H1 (cell line): Measurements from ENCODE around the gene SGSH. TPM values are rescaled to one million over a fixed set of nuclear protein-coding genes. Genes with fewer than 3 reads are reported as not detected.

Experiments used
- CTCF ChIA-PET: fragments of 300-600 bp; sonication (Branson Sonifier 250); formaldehyde crosslinking; loops from one replicate; lab custom pipeline; 2021; ENCODE audit not compliant: partially characterized antibody; lab: Charles Lee
- POLR2A ChIA-PET: fragments of 300-600 bp; sonication (Branson Sonifier 250); formaldehyde crosslinking; loops from one replicate; lab custom pipeline; 2021; ENCODE audit warnings: inconsistent platforms; ENCODE audit not compliant: partially characterized antibody; lab: Charles Lee
- DNase-seq, 2 experiments: peaks; one replicate each; pipeline versions ENCODE4 v3.0.0 to v3.0.0-alpha.2; 2010 to 2022; ENCODE audit warnings: low spot score in 2 of 2, low read depth in 1 of 2, mixed read lengths in 1 of 2
- FAIRE-seq: peaks from 2 replicates; lab custom pipeline; 2011; peaks lifted over from hg19 to GRCh38; lab: Jason Lieb, UNC
- H2AFZ ChIP-seq: 2 replicates; pipeline ENCODE4 v1.8.1; 2012; ENCODE audit warnings: low read length, inconsistent platforms
- H2AK5ac ChIP-seq: 2 replicates; pipeline ENCODE4 v1.6.1; 2013; ENCODE audit warnings: low read depth, low read length
- H2BK120ac ChIP-seq: replicated peaks from 2 replicates; pipeline ENCODE3; 2013; ENCODE audit warnings: low read depth, low read length, inconsistent platforms
- H2BK12ac ChIP-seq: 2 replicates; pipeline ENCODE4 v1.6.1; 2013; ENCODE audit warnings: low read depth, low read length
- H2BK15ac ChIP-seq: 2 replicates; pipeline ENCODE4 v1.6.1; 2013; ENCODE audit warnings: low read length
- H2BK20ac ChIP-seq: 2 replicates; pipeline ENCODE4 v1.6.1; 2013; ENCODE audit warnings: low read length
- H2BK5ac ChIP-seq: 2 replicates; pipeline ENCODE4 v1.6.1; 2013; ENCODE audit warnings: low read depth, low read length
- H3K14ac ChIP-seq: 2 replicates; pipeline ENCODE4 v1.6.1; 2013; ENCODE audit warnings: inconsistent platforms; ENCODE audit not compliant: insufficient read length
- H3K18ac ChIP-seq: 2 replicates; pipeline ENCODE4 v1.6.1; 2013; ENCODE audit warnings: low read length; ENCODE audit errors: extremely low read depth
- H3K23ac ChIP-seq: 2 replicates; pipeline ENCODE4 v1.6.1; 2013; ENCODE audit warnings: inconsistent platforms; ENCODE audit not compliant: insufficient read length
- H3K23me2 ChIP-seq: 2 replicates; pipeline ENCODE4 v1.6.1; 2013; ENCODE audit warnings: low read depth, low read length
- H3K27ac ChIP-seq: 2 replicates; pipeline ENCODE4 v1.6.1; 2011; ENCODE audit warnings: low read depth, low read length, inconsistent platforms
- H3K27me3 ChIP-seq, 4 experiments: replicated peaks in 1 of 4; 1 replicate in 1 of 4; 2 replicates in 3 of 4; pipeline versions ENCODE4 v1.6.1 to v1.8.1; 2011 to 2013; ENCODE audit warnings: low read length in 3 of 4, mild to moderate bottlenecking in 3 of 4, inconsistent platforms in 2 of 4, mixed read lengths in 2 of 4, moderate library complexity in 1 of 4; ENCODE audit not compliant: control insufficient read depth in 3 of 4, insufficient read depth in 3 of 4; ENCODE audit errors: extremely low read depth in 1 of 4
- H3K36me3 ChIP-seq, 4 experiments: 2 replicates each; pipeline versions ENCODE4 v1.6.1 to v1.8.1; 2011 to 2013; ENCODE audit warnings: mild to moderate bottlenecking in 4 of 4, low read length in 3 of 4, moderate library complexity in 2 of 4, control low read depth in 1 of 4, inconsistent platforms in 1 of 4; ENCODE audit not compliant: insufficient read depth in 4 of 4, control insufficient read depth in 2 of 4
- H3K4ac ChIP-seq: replicated peaks from 2 replicates; pipeline ENCODE3; 2013; ENCODE audit warnings: low read length, low read depth, mixed read lengths, inconsistent platforms; ENCODE audit not compliant: insufficient read length
- H3K4me1 ChIP-seq, 4 experiments: replicated peaks in 1 of 4; 1 replicate in 1 of 4; 2 replicates in 3 of 4; pipeline versions ENCODE4 v1.6.1 to v1.8.1; 2011 to 2013; ENCODE audit warnings: low read length in 3 of 4, inconsistent platforms in 2 of 4, mixed read lengths in 1 of 4; ENCODE audit not compliant: insufficient read depth in 4 of 4, control insufficient read depth in 3 of 4
- H3K4me2 ChIP-seq, 2 experiments: 2 replicates each; pipeline versions ENCODE4 v1.6.1 to v1.8.1; 2011 to 2013; ENCODE audit warnings: low read depth in 2 of 2, low read length in 2 of 2, control low read depth in 1 of 2, inconsistent platforms in 1 of 2, mild to moderate bottlenecking in 1 of 2; ENCODE audit not compliant: insufficient read depth in 1 of 2
- H3K4me3 ChIP-seq, 4 experiments: fragments of 200-600, 300-600 bp in 1 of 4; sonication (generic), shearing (Covaris generic), sonication (Bioruptor Twin) in 1 of 4; 2 replicates each; pipeline versions ENCODE4 v1.5.1 to v1.8.1; 2011 to 2016; ENCODE audit warnings: low read length in 4 of 4, low read depth in 3 of 4, control low read depth in 2 of 4, inconsistent platforms in 2 of 4, mild to moderate bottlenecking in 2 of 4, mixed read lengths in 1 of 4, moderate library complexity in 1 of 4; ENCODE audit not compliant: insufficient read depth in 2 of 4; ENCODE audit errors: extremely low read depth in 1 of 4
- H3K56ac ChIP-seq: replicated peaks from 2 replicates; pipeline ENCODE3; 2013; ENCODE audit warnings: low read depth, mild to moderate bottlenecking, mixed read lengths, low read length, inconsistent platforms; ENCODE audit not compliant: insufficient read length
- H3K79me1 ChIP-seq: 2 replicates; pipeline ENCODE4 v1.6.1; 2013; ENCODE audit warnings: low read depth, low read length, control low read depth
- H3K79me2 ChIP-seq, 2 experiments: 2 replicates each; pipeline versions ENCODE4 v1.6.1 to v1.8.1; 2012 to 2013; ENCODE audit warnings: low read length in 2 of 2, mild to moderate bottlenecking in 2 of 2, inconsistent platforms in 1 of 2; ENCODE audit not compliant: insufficient read depth in 2 of 2, control insufficient read depth in 1 of 2
- H3K9ac ChIP-seq, 4 experiments: replicated peaks in 1 of 4; 1 replicate in 1 of 4; 2 replicates in 3 of 4; pipeline versions ENCODE4 v1.6.1 to v1.8.1; 2011 to 2013; ENCODE audit warnings: low read depth in 3 of 4, low read length in 3 of 4, control low read depth in 2 of 4, mild to moderate bottlenecking in 2 of 4, moderate library complexity in 2 of 4, inconsistent platforms in 1 of 4; ENCODE audit errors: extremely low read depth in 1 of 4
- H3K9me3 ChIP-seq, 2 experiments: 2 replicates each; pipeline versions ENCODE4 v1.6.1 to v1.8.1; 2012 to 2013; ENCODE audit warnings: mild to moderate bottlenecking in 2 of 2, moderate library complexity in 2 of 2, control low read depth in 1 of 2, inconsistent platforms in 1 of 2, low read depth in 1 of 2, low read length in 1 of 2, mixed read lengths in 1 of 2; ENCODE audit not compliant: insufficient read depth in 2 of 2
- H4K20me1 ChIP-seq, 2 experiments: replicated peaks in 1 of 2; 2 replicates each; pipeline versions ENCODE3 to v1.8.1; 2011 to 2013; ENCODE audit warnings: inconsistent platforms in 2 of 2, low read length in 2 of 2, mild to moderate bottlenecking in 1 of 2; ENCODE audit not compliant: insufficient read depth in 2 of 2, control insufficient read depth in 1 of 2
- H4K5ac ChIP-seq: 2 replicates; pipeline ENCODE4 v1.6.1; 2013; ENCODE audit warnings: low read length, low read depth, mixed read lengths, inconsistent platforms; ENCODE audit not compliant: insufficient read length
- H4K8ac ChIP-seq: 2 replicates; pipeline ENCODE4 v1.8.0; 2013; ENCODE audit warnings: mild to moderate bottlenecking, moderate library complexity, low read length, inconsistent platforms; ENCODE audit not compliant: insufficient read depth; ENCODE audit errors: extremely low read depth
- H4K91ac ChIP-seq: replicated peaks from 2 replicates; pipeline ENCODE3; 2013; ENCODE audit warnings: low read length, mixed read lengths, inconsistent platforms; ENCODE audit not compliant: insufficient read length
- BACH1 ChIP-seq: IDR thresholded peaks from 2 replicates; pipeline ENCODE4 v1.6.1; 2012; ENCODE audit warnings: low read length, improper control_type of control experiment
- CBX5 ChIP-seq: fragments of 300-800, 300-1000 bp; sonication (generic); IDR thresholded peaks from 2 replicates; pipeline ENCODE4 v1.7.1; 2016; ENCODE audit warnings: antibody characterized with exemption, low read length, low read depth
- CEBPB ChIP-seq: IDR thresholded peaks from 2 replicates; pipeline ENCODE4 v1.6.1; 2012; ENCODE audit warnings: low read depth, low read length
- EGR1 ChIP-seq: IDR thresholded peaks from 2 replicates; pipeline ENCODE4 v1.6.1; 2011; ENCODE audit warnings: low read depth, low read length, borderline replicate concordance
- HDAC2 ChIP-seq, 2 experiments: fragments of 300-600 bp in 1 of 2; sonication (generic) in 1 of 2; IDR thresholded peaks; 2 replicates each; pipeline ENCODE4 v1.6.1; 2011 to 2012; ENCODE audit warnings: low read depth in 2 of 2, low read length in 2 of 2, mild to moderate bottlenecking in 2 of 2, moderate library complexity in 2 of 2, borderline replicate concordance in 1 of 2, inconsistent platforms in 1 of 2
- JUND ChIP-seq: IDR thresholded peaks from 2 replicates; pipeline ENCODE4 v1.6.1; 2011; ENCODE audit warnings: mild to moderate bottlenecking, improper control_type of control experiment, low read length
- MAFK ChIP-seq: IDR thresholded peaks from 2 replicates; pipeline ENCODE4 v1.6.1; 2012; ENCODE audit warnings: low read depth, mild to moderate bottlenecking, improper control_type of control experiment, low read length
- NANOG ChIP-seq: IDR thresholded peaks from 2 replicates; pipeline ENCODE4 v1.6.1; 2011; ENCODE audit warnings: low read length, low read depth, mild to moderate bottlenecking, inconsistent platforms; ENCODE audit not compliant: insufficient read depth, poor library complexity, severe bottlenecking
- POLR2AphosphoS5 ChIP-seq: IDR thresholded peaks from 2 replicates; pipeline ENCODE4 v1.6.1; 2011; ENCODE audit warnings: low read depth, low read length
- TCF12 ChIP-seq: IDR thresholded peaks from 2 replicates; pipeline ENCODE4 v1.6.1; 2011; ENCODE audit warnings: low read depth, mild to moderate bottlenecking, low read length
- ZNF274 ChIP-seq: IDR thresholded peaks from 2 replicates; pipeline ENCODE4 v1.7.0; 2012; ENCODE audit warnings: low read length, borderline replicate concordance; ENCODE audit errors: extremely low read depth
- WGBS, 2 experiments: shearing (Covaris generic) in 1 of 2; methylation state at CpG; one replicate each; pipeline versions ENCODE4 v1.1.6 to v1.1.7; 2013 to 2015; ENCODE audit warnings: low lambda C conversion rate in 2 of 2, mixed read lengths in 2 of 2, inconsistent platforms in 1 of 2, low coverage in 1 of 2, missing lambda C conversion rate in 1 of 2; ENCODE audit not compliant: insufficient replicate concordance in 2 of 2, insufficient coverage in 1 of 2, insufficient read length in 1 of 2; ENCODE audit errors: extremely low coverage in 1 of 2, missing lambda C conversion rate in 1 of 2; 5-methylcytosine and 5-hydroxymethylcytosine counted together
- polyA plus RNA-seq, 7 experiments: library from polyadenylated mRNA; depleted of rRNA in 3 of 7; stranded (reverse) in 5 of 7; unstranded in 2 of 7; fragments of >200 nt in 5 of 7; fragments of 200-250 nt in 2 of 7; gene quantifications; 1 replicate in 5 of 7; 2 replicates in 1 of 7; 4 replicates in 1 of 7; pipeline versions ENCODE4 v1.2.1 to v1.2.3, GENCODE V29; 2011 to 2013; ENCODE audit warnings: missing spikeins in 2 of 7, mixed read lengths in 2 of 7
- total RNA-seq: library from RNA; stranded (reverse); fragmentation: NEBNext Ultra II Directional; extraction: Animal tissue kit (Norgen Biotek cat#: 25700); gene quantifications from 2 replicates; pipeline ENCODE4 v1.2.1, GENCODE V29; 2021
- TF ChIP-seq, protein P1 (sequence below): IDR thresholded peaks from 2 replicates; pipeline ENCODE4 v1.6.1; 2012; ENCODE audit warnings: inconsistent platforms
- TF ChIP-seq, protein P2 (sequence below): IDR thresholded peaks from 2 replicates; pipeline ENCODE4 v1.6.1; 2011; ENCODE audit warnings: low read depth, mild to moderate bottlenecking, low read length; ENCODE audit not compliant: insufficient read depth

Gene SGSH
- total and polyA plus RNA-seq, 2 of the 8 experiments (the other 6 are each of a cell fraction or from before 2014, with no cell fraction given): 18.0 to 19.6 TPM

DNA sequence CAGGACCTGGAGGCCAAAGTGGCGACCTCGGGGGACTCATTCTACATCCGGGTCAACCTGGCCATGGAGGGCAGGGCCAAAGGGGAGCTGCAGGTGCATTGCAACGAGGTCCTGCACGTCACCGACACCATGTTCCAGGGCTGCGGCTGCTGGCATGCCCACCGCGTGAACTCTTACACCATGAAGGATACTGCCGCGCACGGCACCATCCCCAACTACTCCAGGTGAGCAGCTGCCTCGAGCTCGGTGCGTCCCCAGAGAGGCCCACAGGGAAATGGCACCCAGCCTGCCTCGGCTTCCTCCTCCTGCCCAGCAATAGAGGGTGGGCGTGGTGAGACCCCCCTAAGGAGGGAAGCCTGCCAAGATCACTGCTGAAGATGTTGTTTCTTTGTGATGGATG, 17.9 kb downstream of the SGSH start:
- Histone ChIP-seq H3K56ac (no peak overlapping the region), H3K27me3 (no peaks in the 10 kb centered on the region), H2AFZ (no peak overlapping the region), H3K79me2 (no peaks in the 10 kb centered on the region), H2BK20ac (no peak overlapping the region), H4K91ac (no peak overlapping the region), H3K14ac (no peak overlapping the region), H4K5ac (no peak overlapping the region), H3K23ac (no peak overlapping the region), H3K9ac (no peak overlapping the region), H3K4me1 (peaks cover 0 to 4% (median 0%) of the 10 kb centered on the region in 4 experiments; a peak in 2 of 7 replicates), H3K23me2 (no peaks in the 10 kb centered on the region), H3K27ac (no peak overlapping the region), H2BK120ac (no peak overlapping the region), H3K36me3 (no peaks in the 10 kb centered on the region), H3K9me3 (peaks cover 0 to 2% of the 10 kb centered on the region in 2 experiments; a peak in 1 of 4 replicates), H3K79me1 (no peaks in the 10 kb centered on the region), H2BK15ac (no peak overlapping the region), H4K8ac (peak overlapping the region; percentile 47; the same call in 1 of the 2 replicates), H4K20me1 (peaks cover 0 to 3% of the 10 kb centered on the region in 2 experiments), H2AK5ac (no peak overlapping the region; the same call in 1 of the 2 replicates), H3K4ac (no peak overlapping the region), H3K18ac (no peak overlapping the region), H2BK12ac (no peak overlapping the region), H3K4me3 (no peak overlapping the region), H2BK5ac (0 out of 2 replicates have a peak overlapping the region, but pooled peaks have one; percentile 21), H3K4me2 (no peak overlapping the region)
- CTCF ChIA-PET: interaction anchor here (0.6 to 2.4 kb wide), 6 partner anchors 11 to 335 kb away, joined by 3 to 6 read pairs (median 4); no protein-coding TSS in a partner anchor
- POLR2A ChIA-PET: interaction anchor here (1.1 to 2.3 kb wide), 3 partner anchors 9 to 90 kb away, joined by 3 to 9 read pairs (median 4); no protein-coding TSS in a partner anchor
- DNase-seq (no peak), FAIRE-seq (no peak)
- 92% methylated on average over 17 of the region's 17 CpGs; no CpG with 5 or more reads in 1 of the 2 experiments for WGBS, 2 experiments
- TF ChIP-seq CBX5 (no peak), POLR2AphosphoS5 (no peak), NANOG (no peak), TCF12 (no peak), JUND (no peak), EGR1 (no peak), CEBPB (no peak), MAFK (no peak), HDAC2 (IDR thresholded peaks at IDR 0.05; ENCODE audit: borderline replicate concordance in 1 of 2, low read depth in 2 of 2, low read length in 2 of 2) (no peak), BACH1 (no peak), ZNF274 (no peak)
- TF ChIP-seq, protein P1, sequence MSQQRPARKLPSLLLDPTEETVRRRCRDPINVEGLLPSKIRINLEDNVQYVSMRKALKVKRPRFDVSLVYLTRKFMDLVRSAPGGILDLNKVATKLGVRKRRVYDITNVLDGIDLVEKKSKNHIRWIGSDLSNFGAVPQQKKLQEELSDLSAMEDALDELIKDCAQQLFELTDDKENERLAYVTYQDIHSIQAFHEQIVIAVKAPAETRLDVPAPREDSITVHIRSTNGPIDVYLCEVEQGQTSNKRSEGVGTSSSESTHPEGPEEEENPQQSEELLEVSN: no peak
- TF ChIP-seq, protein P2, sequence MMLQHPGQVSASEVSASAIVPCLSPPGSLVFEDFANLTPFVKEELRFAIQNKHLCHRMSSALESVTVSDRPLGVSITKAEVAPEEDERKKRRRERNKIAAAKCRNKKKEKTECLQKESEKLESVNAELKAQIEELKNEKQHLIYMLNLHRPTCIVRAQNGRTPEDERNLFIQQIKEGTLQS: no peak
